GM19328 (cell line): Measurements from ENCODE around the gene TCF15.
"Not testable (repeated sequence)": the region's sequence is repeated elsewhere in the genome, so short reads cannot be mapped to it uniquely, and the experiment has no call there.

ENCODE experiments used
- ATAC-seq: cut with Tn5 transposase; IDR thresholded peaks from one replicate; pipeline ENCODE4 v1.9.1; 2021; ENCODE audit warnings: mild to moderate bottlenecking, moderate library complexity; ENCODE audit not compliant: unreplicated experiment

The TCF15 gene

GRCh38 chr20:642398-643174 lies 32.5 kb upstream of the TCF15 start:
- no peak for ATAC-seq

GRCh38 chr20:642013-642397 lies 31.9 kb upstream of the TCF15 start:
- ATAC-seq: not testable (repeated sequence)

- no peak for ATAC-seq
Observed at GRCh38 chr20:641516-641875, 31.4 kb upstream of the TCF15 start.

GRCh38 chr20:640674-641515 lies 30.8 kb upstream of the TCF15 start:
- ATAC-seq: no peak

GRCh38 chr20:638579-638978 lies 28.5 kb upstream of the TCF15 start:
- no peak for ATAC-seq

GRCh38 chr20:637559-637958 lies 27.4 kb upstream of the TCF15 start:
- no peak for ATAC-seq

GRCh38 chr20:635893-636338 lies 25.8 kb upstream of the TCF15 start:
- no peak for ATAC-seq

GRCh38 chr20:635028-635892 lies 25.2 kb upstream of the TCF15 start:
- ATAC-seq: no peak

GRCh38 chr20:634148-634925 lies 24.2 kb upstream of the TCF15 start:
- no peak for ATAC-seq

- no peak for ATAC-seq
Observed at GRCh38 chr20:631101-631500, 21.0 kb upstream of the TCF15 start.

GRCh38 chr20:626579-626978 lies 16.5 kb upstream of the TCF15 start:
- no peak for ATAC-seq

GRCh38 chr20:625360-625932 lies 15.3 kb upstream of the TCF15 start:
- no peak for ATAC-seq

GRCh38 chr20:623704-624103 lies 13.6 kb upstream of the TCF15 start:
- no peak for ATAC-seq

GRCh38 chr20:623021-623420 lies 12.9 kb upstream of the TCF15 start:
- ATAC-seq: no peak

GRCh38 chr20:622161-622560 lies 12.1 kb upstream of the TCF15 start:
- no peak for ATAC-seq

GRCh38 chr20:621125-621756 lies 11.1 kb upstream of the TCF15 start:
- no peak for ATAC-seq

- no peak for ATAC-seq
Observed at GRCh38 chr20:620246-620645, 10.1 kb upstream of the TCF15 start.

GRCh38 chr20:618980-619379 lies 8.9 kb upstream of the TCF15 start:
- no peak for ATAC-seq

- no peak for ATAC-seq
Observed at GRCh38 chr20:617934-618690, 8.0 kb upstream of the TCF15 start.
